IPS-15b (cell line): Measurements from ENCODE around the gene HCK.
"Not testable (repeated sequence)": the region's sequence is repeated elsewhere in the genome, so short reads cannot be mapped to it uniquely, and the experiment has no call there.

Experiments
- H3K27me3 ChIP-seq: one replicate; pipeline ENCODE4 v1.6.1; 2013; ENCODE audit warnings: low read length; ENCODE audit not compliant: control insufficient read depth, insufficient read depth
- H3K36me3 ChIP-seq: one replicate; pipeline ENCODE4 v1.6.1; 2013; ENCODE audit warnings: low read length; ENCODE audit not compliant: control insufficient read depth, insufficient read depth
- H3K4me1 ChIP-seq: one replicate; pipeline ENCODE4 v1.6.1; 2013; ENCODE audit warnings: mild to moderate bottlenecking, low read length; ENCODE audit not compliant: control insufficient read depth, insufficient read depth
- H3K4me3 ChIP-seq: one replicate; pipeline ENCODE4 v1.5.1; 2013; ENCODE audit warnings: low read depth, low read length
- H3K9ac ChIP-seq: one replicate; pipeline ENCODE4 v1.6.1; 2013; ENCODE audit warnings: low read depth, mild to moderate bottlenecking, low read length
- H3K9me3 ChIP-seq: one replicate; pipeline ENCODE4 v1.6.1; 2013; ENCODE audit warnings: mild to moderate bottlenecking, low read length; ENCODE audit not compliant: control insufficient read depth, insufficient read depth

HCK gene

DNA sequence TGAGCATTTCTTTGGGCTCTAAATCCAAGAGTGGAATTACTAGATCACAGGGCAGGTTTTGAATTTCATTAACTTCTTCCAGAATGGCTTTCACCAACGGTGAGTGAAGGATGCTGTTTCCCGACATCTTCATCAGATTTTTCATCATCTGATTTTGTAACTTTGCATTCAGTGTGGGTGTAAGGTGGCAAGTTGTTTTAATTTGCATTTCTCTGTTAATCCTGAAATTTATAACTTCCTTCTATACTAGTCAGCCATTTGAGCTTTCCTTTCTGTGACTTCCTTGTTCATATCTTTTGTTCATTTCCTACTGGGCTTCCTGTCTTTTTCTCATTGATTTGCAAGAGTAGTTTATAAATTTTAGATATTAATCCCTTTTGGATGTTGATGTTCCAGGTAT is 18.7 kb upstream of the HCK start:
- Histone ChIP-seq H3K4me3 (no peak overlapping the region), H3K27me3 (peaks cover 7% of the 10 kb centered on the region), H3K9ac (no peak overlapping the region), H3K36me3 (no peaks in the 10 kb centered on the region), H3K4me1 (no peaks in the 10 kb centered on the region), H3K9me3 (no peaks in the 10 kb centered on the region)

DNA sequence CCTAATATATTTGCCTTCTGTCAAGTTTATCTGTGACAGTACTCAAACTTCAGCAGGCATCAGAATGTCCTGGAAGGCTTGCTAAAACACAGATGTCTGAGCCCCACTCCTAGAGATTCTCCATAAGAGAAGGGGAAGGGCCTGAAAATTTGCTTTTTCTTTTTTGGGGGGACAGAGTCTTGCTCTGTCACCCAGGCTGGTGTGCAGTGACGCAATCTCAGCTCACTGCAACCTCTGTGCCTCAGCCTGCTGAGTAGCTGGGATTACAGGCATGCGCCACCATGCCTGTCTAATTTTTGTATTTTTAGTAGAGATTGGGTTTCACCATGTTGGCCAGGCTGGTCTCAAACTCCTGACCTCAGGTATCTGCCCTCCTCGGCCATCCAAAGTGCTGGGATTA is 18.3 kb upstream of the HCK start:
- H3K9ac ChIP-seq, H3K4me1 ChIP-seq, H3K36me3 ChIP-seq, H3K9me3 ChIP-seq, H3K27me3 ChIP-seq, H3K4me3 ChIP-seq: not testable (repeated sequence)

DNA sequence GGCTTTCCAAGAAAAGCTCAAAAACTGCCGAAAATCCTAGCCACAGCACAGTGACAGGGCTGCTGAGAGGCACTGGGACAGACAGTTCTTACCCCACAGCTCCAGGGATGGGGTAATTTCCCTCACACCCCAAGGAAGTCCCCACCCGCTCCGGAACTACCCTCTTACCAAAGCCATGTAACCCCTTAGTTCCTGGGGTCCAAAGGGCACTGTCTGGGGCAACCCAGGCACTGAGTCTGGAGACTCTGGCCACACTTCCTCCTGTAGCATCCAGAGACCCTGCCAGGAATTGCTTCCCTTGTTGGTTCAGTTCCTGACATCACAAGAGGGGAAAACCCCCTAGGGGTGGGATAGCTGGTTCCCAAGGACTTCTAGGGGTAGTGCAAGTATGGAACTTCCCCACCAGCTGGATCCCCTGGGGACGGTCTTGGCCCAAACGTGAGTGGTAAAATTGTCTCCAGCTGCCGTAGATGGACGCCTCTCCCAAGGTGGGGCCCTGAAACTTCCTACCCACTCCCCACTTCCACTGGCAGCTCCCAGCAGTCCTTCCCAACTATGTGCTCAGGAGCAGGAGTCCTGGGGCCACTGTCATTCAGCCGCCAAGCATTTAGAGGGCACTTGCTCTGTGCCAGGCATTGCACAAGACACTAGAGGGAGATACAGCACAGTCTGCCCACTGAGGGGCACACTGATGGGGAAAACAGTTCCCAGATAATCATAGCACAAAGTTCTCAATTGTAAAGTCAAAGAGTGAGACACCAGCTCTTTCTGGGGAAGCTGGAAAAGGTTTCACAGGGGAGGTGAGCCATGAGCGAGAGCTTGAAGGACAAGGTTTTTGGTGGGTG is 17.2 kb upstream of the HCK start:
- H3K4me3 ChIP-seq: no peak overlapping the region
- peaks cover 6% of the 10 kb centered on the region for H3K27me3 ChIP-seq
- H3K9ac ChIP-seq: no peak overlapping the region
- H3K36me3 ChIP-seq: no peaks in the 10 kb centered on the region
- no peaks in the 10 kb centered on the region for H3K9me3 ChIP-seq
- peaks cover under 1% of the 10 kb centered on the region for H3K4me1 ChIP-seq

DNA sequence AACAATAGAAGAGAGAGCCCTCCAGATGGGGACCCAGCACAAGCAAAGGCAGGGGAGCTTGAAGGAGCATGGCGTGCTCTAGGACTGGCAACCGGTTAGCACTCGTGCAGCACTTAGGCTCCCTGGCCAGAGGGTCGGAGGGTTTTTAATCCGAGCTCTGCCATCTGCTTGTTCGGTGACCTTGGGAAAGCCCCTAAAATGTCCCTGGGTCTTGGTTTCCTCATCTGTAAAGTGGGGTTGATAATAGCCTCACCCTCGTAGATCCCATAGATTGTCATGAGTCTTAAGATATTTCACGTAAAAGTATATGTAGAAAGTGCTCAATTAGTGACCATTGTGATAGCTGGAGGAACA is 16.6 kb upstream of the HCK start:
- Histone ChIP-seq H3K4me3 (no peak overlapping the region), H3K27me3 (peaks cover 2% of the 10 kb centered on the region), H3K9me3 (no peaks in the 10 kb centered on the region), H3K9ac (no peak overlapping the region), H3K4me1 (peaks cover 6% of the 10 kb centered on the region), H3K36me3 (no peaks in the 10 kb centered on the region)

DNA sequence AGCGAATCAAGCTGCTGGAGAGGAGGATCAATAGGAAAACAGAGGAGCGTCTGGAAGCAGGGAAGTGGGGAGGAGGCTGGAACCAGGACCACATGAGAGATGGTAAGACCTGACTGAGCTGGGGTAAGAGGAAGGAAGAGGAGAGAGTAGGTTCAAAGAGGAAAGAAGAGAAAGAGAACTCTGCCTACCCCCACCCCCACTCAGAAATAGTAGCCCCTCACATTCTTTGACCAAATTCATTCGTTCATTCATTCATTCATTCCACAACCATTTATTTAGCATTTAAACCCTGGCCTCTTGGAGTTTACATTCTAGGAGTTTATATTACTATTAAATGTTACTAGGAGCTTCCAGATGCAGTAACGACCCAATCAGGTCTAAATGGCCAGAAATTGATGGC is 15.8 kb upstream of the HCK start:
- no peaks in the 10 kb centered on the region for H3K36me3 ChIP-seq
- H3K9me3 ChIP-seq: no peaks in the 10 kb centered on the region
- no peak overlapping the region for H3K4me3 ChIP-seq
- no peak overlapping the region for H3K9ac ChIP-seq
- H3K27me3 ChIP-seq: no peaks in the 10 kb centered on the region
- H3K4me1 ChIP-seq: peaks cover 10% of the 10 kb centered on the region

DNA sequence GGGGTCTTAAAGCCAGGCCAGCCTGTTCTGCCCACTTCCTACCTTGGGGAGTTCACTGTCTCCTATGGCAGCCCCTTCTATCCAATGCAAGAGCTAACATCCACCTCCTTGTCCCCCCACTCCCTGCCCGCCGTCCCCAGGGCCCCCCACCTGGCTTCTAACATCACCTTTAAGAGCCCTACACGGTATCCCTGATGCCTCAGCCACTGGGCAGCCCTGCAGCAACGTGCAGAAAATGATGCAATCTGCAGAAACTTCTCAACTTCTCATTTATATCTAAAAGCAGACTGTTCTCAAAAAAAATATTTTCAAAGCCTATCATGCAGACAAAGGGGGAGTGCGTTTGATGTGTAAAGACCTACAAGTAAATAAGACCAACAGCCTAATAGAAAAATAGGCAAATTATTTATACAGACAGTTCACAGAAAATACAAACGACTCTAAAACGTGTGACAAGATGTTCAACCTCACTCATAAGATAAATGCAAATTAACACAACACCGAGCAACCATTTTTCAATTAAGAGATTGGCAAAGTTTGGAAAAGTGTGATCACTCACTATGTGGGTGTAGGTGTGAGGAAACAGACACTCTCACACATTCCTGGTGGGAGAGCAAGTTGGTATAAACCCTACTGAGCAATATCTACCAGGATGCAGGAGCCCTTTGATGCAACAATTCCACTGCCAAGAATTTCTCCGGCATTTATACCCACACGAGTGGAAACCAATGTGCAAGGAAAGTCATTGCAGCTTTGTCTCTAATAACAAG is 15.1 kb upstream of the HCK start:
- H3K36me3 ChIP-seq: no peaks in the 10 kb centered on the region
- H3K9me3 ChIP-seq: no peaks in the 10 kb centered on the region
- peaks cover 17% of the 10 kb centered on the region for H3K4me1 ChIP-seq
- no peaks in the 10 kb centered on the region for H3K27me3 ChIP-seq
- no peak overlapping the region for H3K9ac ChIP-seq
- H3K4me3 ChIP-seq: no peak overlapping the region

DNA sequence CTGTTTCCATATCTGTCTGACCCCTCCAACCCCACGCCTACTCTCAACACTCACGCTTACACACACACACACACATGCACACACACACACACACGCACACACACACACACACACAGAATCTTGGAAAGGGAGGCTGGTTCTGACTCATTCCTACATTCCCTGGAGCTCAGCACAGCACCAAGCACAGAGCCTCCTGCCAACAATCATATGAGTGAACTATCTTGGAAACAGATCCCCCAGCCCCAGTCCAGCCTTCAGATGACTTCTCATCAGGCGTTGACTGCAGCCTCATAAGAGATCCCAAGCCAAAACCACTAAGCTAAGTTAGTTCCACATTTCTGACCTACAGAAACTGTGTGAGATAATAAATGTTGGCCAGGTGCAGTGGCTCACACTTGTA is 14.1 kb upstream of the HCK start:
- Histone ChIP-seq H3K4me3 (no peak overlapping the region), H3K27me3 (no peaks in the 10 kb centered on the region), H3K36me3 (no peaks in the 10 kb centered on the region), H3K9ac (no peak overlapping the region), H3K4me1 (peaks cover 17% of the 10 kb centered on the region), H3K9me3 (no peaks in the 10 kb centered on the region)

DNA sequence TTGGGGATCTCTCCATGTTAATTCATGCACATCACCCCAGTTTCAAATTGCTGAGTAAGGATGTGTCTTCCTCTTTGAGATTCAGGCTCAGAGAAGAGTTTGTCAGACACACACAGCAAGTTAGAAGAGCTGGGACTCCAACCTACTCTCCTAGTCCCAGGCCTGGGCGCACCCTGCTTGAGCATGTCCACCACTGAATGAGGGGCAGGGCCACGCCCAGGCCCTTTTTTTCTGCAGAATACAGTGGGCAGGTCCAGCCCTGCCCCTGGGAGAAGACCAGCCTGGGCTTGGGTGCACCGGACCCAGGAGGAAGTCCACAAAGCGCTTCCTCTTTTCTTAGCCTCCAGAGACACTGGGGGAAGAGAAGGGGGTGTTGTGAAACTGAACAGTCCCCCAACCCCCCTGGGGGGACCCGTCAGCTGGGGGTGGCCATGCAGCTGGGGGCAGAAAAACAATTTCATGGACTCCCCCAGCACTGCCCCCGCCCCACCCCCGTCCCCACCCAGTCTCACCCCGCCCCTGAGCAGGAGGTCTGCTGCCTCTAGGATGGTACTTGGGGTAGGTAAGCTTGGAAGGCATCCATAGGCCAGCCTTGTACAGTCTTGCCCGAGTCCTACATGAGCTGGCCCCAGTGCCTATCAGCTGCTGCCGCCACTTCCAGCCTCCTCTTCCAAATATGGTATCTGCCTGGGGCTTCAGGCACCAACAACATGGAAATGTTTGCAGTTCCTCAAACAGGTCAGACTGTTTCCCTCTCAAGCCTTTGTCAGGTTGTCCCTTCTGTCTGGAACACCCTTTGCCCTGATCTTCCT is 11.7 kb upstream of the HCK start:
- no peaks in the 10 kb centered on the region for H3K27me3 ChIP-seq
- no peak overlapping the region for H3K9ac ChIP-seq
- H3K9me3 ChIP-seq: no peaks in the 10 kb centered on the region
- no peak overlapping the region for H3K4me3 ChIP-seq
- no peaks in the 10 kb centered on the region for H3K36me3 ChIP-seq
- H3K4me1 ChIP-seq: peaks cover 17% of the 10 kb centered on the region

DNA sequence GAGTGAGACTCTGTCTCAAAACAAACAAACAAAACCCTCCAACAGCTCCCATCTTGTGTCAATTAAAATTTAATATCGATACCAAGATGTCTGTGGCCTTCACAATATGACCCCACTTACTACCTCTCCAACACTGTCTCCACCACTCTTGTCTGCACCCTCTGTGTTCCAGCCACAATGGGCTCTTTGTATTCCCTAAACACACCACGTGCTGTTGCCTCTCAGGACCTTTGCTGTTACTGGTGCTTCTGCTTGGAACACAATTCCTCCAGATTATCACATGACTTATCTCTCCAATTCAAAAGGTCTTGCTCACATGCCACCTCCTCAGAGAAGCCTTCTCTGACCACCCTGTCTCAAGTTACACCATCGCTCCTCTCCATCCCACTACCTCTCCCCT is 6.0 kb upstream of the HCK start:
- Histone ChIP-seq H3K9me3 (no peaks in the 10 kb centered on the region), H3K4me3 (no peak overlapping the region), H3K36me3 (no peaks in the 10 kb centered on the region), H3K4me1 (peaks cover 9% of the 10 kb centered on the region), H3K9ac (no peak overlapping the region), H3K27me3 (peaks cover 20% of the 10 kb centered on the region)

DNA sequence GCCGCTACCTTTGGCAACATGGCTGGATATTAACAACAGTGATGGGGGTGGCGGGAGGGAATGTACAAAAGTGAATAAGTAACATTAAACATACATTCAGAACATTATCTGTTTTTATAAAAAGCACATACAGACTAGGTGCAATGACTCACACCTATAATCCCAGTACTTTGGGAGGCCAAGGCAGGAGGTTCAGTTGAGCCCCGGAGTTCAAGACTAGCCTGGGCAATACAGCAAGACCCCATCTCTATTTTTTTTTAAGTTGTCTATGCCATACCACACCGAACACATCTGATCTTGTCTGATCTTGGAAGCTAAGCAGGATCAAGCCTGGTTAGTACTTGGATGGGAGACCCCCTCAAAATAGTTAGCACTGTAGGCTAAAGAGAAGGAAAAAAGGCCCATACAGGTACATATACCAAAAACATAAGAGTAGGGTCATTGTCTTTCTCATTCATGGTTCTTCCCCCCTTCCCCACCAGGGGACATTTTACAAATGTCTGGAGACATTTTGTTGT is 1.7 kb upstream of the HCK start:
- no peaks in the 10 kb centered on the region for H3K9me3 ChIP-seq
- H3K27me3 ChIP-seq: peaks cover 33% of the 10 kb centered on the region
- H3K4me1 ChIP-seq: peaks cover 2% of the 10 kb centered on the region
- no peak overlapping the region for H3K9ac ChIP-seq
- H3K4me3 ChIP-seq: no peak overlapping the region
- no peaks in the 10 kb centered on the region for H3K36me3 ChIP-seq

DNA sequence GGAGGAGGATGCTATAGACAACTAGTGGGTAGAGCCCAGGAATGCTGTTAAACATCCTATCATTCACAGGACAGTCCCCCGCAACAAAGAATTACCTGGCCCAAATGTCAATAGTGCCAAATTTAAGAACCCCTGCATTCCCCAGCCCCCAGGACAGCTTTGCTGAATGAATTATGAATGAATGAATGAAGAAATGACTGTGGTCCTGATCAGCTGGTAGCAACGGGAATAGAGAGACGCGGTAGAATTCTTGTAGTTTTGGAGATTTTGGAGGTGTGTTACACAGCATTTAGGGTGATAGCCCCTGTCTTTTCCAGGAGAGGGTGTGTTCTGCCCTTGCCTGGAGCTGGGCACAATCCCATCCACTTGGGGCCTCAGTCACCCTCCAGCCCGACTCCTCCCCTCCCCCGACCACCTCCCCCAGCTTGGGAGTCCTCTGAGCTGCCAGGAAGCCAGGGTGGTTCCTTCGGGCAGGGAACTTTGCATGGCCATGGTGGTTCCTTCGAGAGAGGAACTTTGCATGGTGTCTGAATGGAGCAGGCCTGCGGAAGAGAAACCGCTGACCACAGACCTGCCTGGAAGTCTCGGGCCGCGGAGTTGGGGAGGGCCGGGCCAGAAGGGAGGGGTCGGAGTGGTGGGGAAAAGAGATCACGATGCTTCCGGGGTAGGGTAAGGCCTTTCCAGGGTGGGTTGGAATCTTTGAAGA is 1.0 kb upstream of the HCK start:
- peaks cover 2% of the 10 kb centered on the region for H3K4me1 ChIP-seq
- peak overlapping the region; percentile 64 for H3K4me3 ChIP-seq
- H3K27me3 ChIP-seq: peaks cover 33% of the 10 kb centered on the region
- no peak overlapping the region for H3K9ac ChIP-seq
- H3K9me3 ChIP-seq: no peaks in the 10 kb centered on the region
- H3K36me3 ChIP-seq: no peaks in the 10 kb centered on the region
